Measurements from ENCODE around the gene MYO16.

The MYO16 gene

GRCh38 chr13:108690726-108691125 is 61.3 kb downstream of the MYO16 start:
- H3K4me3 ChIP-seq (replicated peaks; ENCODE audit: low read depth, low read length), result no peak overlapping the region
- no peak for TF ChIP-seq CTCF (IDR thresholded peaks at IDR 0.05; ENCODE audit: low read length, missing control alignments)
- DNase-seq (ENCODE audit: low read depth), result no peak

GRCh38 chr13:108700422-108701170 is 71.2 kb downstream of the MYO16 start:
- no peak for TF ChIP-seq CTCF (IDR thresholded peaks at IDR 0.05; ENCODE audit: low read length, missing control alignments)
- H3K4me3 ChIP-seq (replicated peaks; ENCODE audit: low read depth, low read length), result no peak overlapping the region
- no peak for DNase-seq (ENCODE audit: low read depth)

- DNase-seq (ENCODE audit: low read depth), result no peak
- no peak for TF ChIP-seq CTCF (IDR thresholded peaks at IDR 0.05; ENCODE audit: low read length, missing control alignments)
- H3K4me3 ChIP-seq (replicated peaks; ENCODE audit: low read depth, low read length), result no peak overlapping the region
Measured at GRCh38 chr13:108702171-108702570, 72.8 kb downstream of the MYO16 start.

- no peak overlapping the region for H3K4me3 ChIP-seq (replicated peaks; ENCODE audit: low read depth, low read length)
- no peak for DNase-seq (ENCODE audit: low read depth)
- TF ChIP-seq CTCF (IDR thresholded peaks at IDR 0.05; ENCODE audit: low read length, missing control alignments), result no peak
Measured at GRCh38 chr13:108705031-108705430, 75.6 kb downstream of the MYO16 start.

GRCh38 chr13:108707584-108707983 is 78.2 kb downstream of the MYO16 start:
- H3K4me3 ChIP-seq (replicated peaks; ENCODE audit: low read depth, low read length), result no peak overlapping the region
- no peak for TF ChIP-seq CTCF (IDR thresholded peaks at IDR 0.05; ENCODE audit: low read length, missing control alignments)

GRCh38 chr13:108708921-108709320 is 79.5 kb downstream of the MYO16 start:
- DNase-seq (ENCODE audit: low read depth), result no peak
- TF ChIP-seq CTCF (IDR thresholded peaks at IDR 0.05; ENCODE audit: low read length, missing control alignments), result no peak
- no peak overlapping the region for H3K4me3 ChIP-seq (replicated peaks; ENCODE audit: low read depth, low read length)

More at GRCh38 chr13:108707584-108707983, 78.2 kb downstream of the MYO16 start:
- DNase-seq (ENCODE audit: low read depth), result no peak

- no peak for TF ChIP-seq CTCF (IDR thresholded peaks at IDR 0.05; ENCODE audit: low read length, missing control alignments)
- DNase-seq (ENCODE audit: low read depth), result no peak
- H3K4me3 ChIP-seq (replicated peaks; ENCODE audit: low read depth, low read length), result no peak overlapping the region
Measured at GRCh38 chr13:108711386-108711785, 82.0 kb downstream of the MYO16 start.

Data from fibroblast of pulmonary artery (primary cell).